Neural cell (in vitro differentiated cells): ENCODE results near the gene ZC3HAV1. TPM values are rescaled to one million over a fixed set of nuclear protein-coding genes. Genes with fewer than 3 reads are reported as not detected.
"Not testable (repeated sequence)": the region's sequence is repeated elsewhere in the genome, so short reads cannot be mapped to it uniquely, and the experiment has no call there.

ENCODE experiments used
- H2AFZ ChIP-seq: fragments of 200-600, 300-800 bp; sonication (generic), shearing (Covaris generic); 2 replicates; pipeline ENCODE4 v1.6.0; 2014; ENCODE audit warnings: low read depth, mild to moderate bottlenecking, antibody characterized with exemption, low read length, moderate library complexity
- H3F3A ChIP-seq: fragments of 200-600 bp; shearing (Covaris generic); 2 replicates; pipeline ENCODE4 v1.6.1; 2016; ENCODE audit warnings: mild to moderate bottlenecking, moderate library complexity, mixed read lengths, antibody characterized with exemption, low read length; ENCODE audit not compliant: insufficient read depth, poor library complexity, severe bottlenecking
- H3K27ac ChIP-seq: fragments of 200-600, 300-800 bp; sonication (generic), shearing (Covaris generic); 2 replicates; pipeline ENCODE4 v1.5.1; 2014; ENCODE audit warnings: mild to moderate bottlenecking, low read length, moderate library complexity
- H3K27me3 ChIP-seq: fragments of 300-800, 200-600 bp; sonication (generic), shearing (Covaris generic); 2 replicates; pipeline ENCODE4 v1.6.0; 2014; ENCODE audit warnings: mild to moderate bottlenecking, low read depth, low read length, moderate library complexity; ENCODE audit not compliant: insufficient read depth
- H3K36me3 ChIP-seq: fragments of 300-800, 200-600 bp; sonication (generic), shearing (Covaris generic); 2 replicates; pipeline ENCODE4 v1.5.1; 2014; ENCODE audit warnings: mild to moderate bottlenecking, antibody characterized with exemption, low read length, moderate library complexity; ENCODE audit not compliant: insufficient read depth
- H3K4me2 ChIP-seq: fragments of 300-800, 200-600 bp; sonication (generic), shearing (Covaris generic); 2 replicates; pipeline ENCODE4 v1.6.0; 2014; ENCODE audit warnings: mild to moderate bottlenecking, low read length
- H3K4me3 ChIP-seq: fragments of 300-800, 200-600 bp; sonication (generic), shearing (Covaris generic); 2 replicates; pipeline ENCODE4 v1.5.1; 2014; ENCODE audit warnings: mild to moderate bottlenecking, low read length, moderate library complexity
- H3K79me2 ChIP-seq: fragments of 200-600 bp; shearing (Covaris generic); replicated peaks from 2 replicates; pipeline ENCODE4 v1.6.0; 2014; ENCODE audit warnings: mild to moderate bottlenecking, low read length, moderate library complexity; ENCODE audit not compliant: insufficient read depth
- H3K9ac ChIP-seq: fragments of 300-800, 200-600 bp; sonication (generic), shearing (Covaris generic); 2 replicates; pipeline ENCODE4 v1.6.1; 2016; ENCODE audit warnings: mild to moderate bottlenecking, low read length, mixed read lengths
- H3K9me2 ChIP-seq: fragments of 200-600 bp; shearing (Covaris generic); 2 replicates; pipeline ENCODE4 v1.6.1; 2016; ENCODE audit warnings: mild to moderate bottlenecking, low read length, mixed read lengths; ENCODE audit not compliant: insufficient read depth
- H3K9me3 ChIP-seq: fragments of 200-600, 300-800 bp; sonication (generic), shearing (Covaris generic); 2 replicates; pipeline ENCODE4 v1.6.1; 2016; ENCODE audit warnings: mild to moderate bottlenecking, mixed run types, low read length, moderate library complexity, mixed read lengths
- H4K20me1 ChIP-seq: fragments of 200-600 bp; shearing (Covaris generic); 2 replicates; pipeline ENCODE4 v1.6.1; 2016; ENCODE audit warnings: mild to moderate bottlenecking, mixed run types; ENCODE audit not compliant: insufficient read depth
- EP300 ChIP-seq: fragments of 450-650 bp; conservative IDR thresholded peaks from 2 replicates; pipeline ENCODE4 v1.6.1; 2014; ENCODE audit warnings: antibody characterized with exemption, mild to moderate bottlenecking, moderate library complexity; ENCODE audit not compliant: poor library complexity, severe bottlenecking
- EZH2 ChIP-seq: fragments of 200-600, 300-800 bp; shearing (Covaris generic), sonication (generic); IDR thresholded peaks from 2 replicates; pipeline ENCODE4 v1.6.1; 2014; ENCODE audit warnings: antibody characterized with exemption, low read length, borderline replicate concordance, mild to moderate bottlenecking; ENCODE audit not compliant: insufficient read depth, poor library complexity, severe bottlenecking
- MXI1 ChIP-seq: fragments of 450-650 bp; conservative IDR thresholded peaks from 2 replicates; pipeline ENCODE4 v1.6.1; 2014; ENCODE audit warnings: antibody characterized with exemption, mild to moderate bottlenecking; ENCODE audit not compliant: poor library complexity, severe bottlenecking
- POLR2AphosphoS5 ChIP-seq: IDR thresholded peaks from 2 replicates; pipeline ENCODE4 v1.6.1; 2012
- RAD21 ChIP-seq: fragments of 450-650 bp; conservative IDR thresholded peaks from 2 replicates; pipeline ENCODE4 v1.6.1; 2014; ENCODE audit warnings: antibody characterized with exemption, mild to moderate bottlenecking, moderate library complexity
- SMC3 ChIP-seq: fragments of 450-650 bp; conservative IDR thresholded peaks from 2 replicates; pipeline ENCODE4 v1.6.1; 2014; ENCODE audit warnings: antibody characterized with exemption, mild to moderate bottlenecking, moderate library complexity; ENCODE audit not compliant: poor library complexity
- TAF1 ChIP-seq: IDR thresholded peaks from 2 replicates; pipeline ENCODE4 v1.6.1; 2012; ENCODE audit warnings: low read depth
- polyA plus RNA-seq: library from polyadenylated mRNA; depleted of rRNA; stranded (reverse); fragments of >200 nt; gene quantifications from 2 replicates; pipeline ENCODE4 v1.2.3, GENCODE V29; 2014
- TF ChIP-seq, protein P1 (sequence below): IDR thresholded peaks from 2 replicates; pipeline ENCODE4 v1.6.1; 2012; ENCODE audit warnings: borderline replicate concordance
- TF ChIP-seq, protein P2 (sequence below): fragments of 450-650 bp; IDR thresholded peaks from 2 replicates; pipeline ENCODE4 v1.5.1; 2014; ENCODE audit warnings: antibody characterized with exemption, mild to moderate bottlenecking, moderate library complexity; ENCODE audit not compliant: poor library complexity, severe bottlenecking

Gene ZC3HAV1
- polyA plus RNA-seq, 1 donor from 2014 or later: 0.16 TPM

DNA sequence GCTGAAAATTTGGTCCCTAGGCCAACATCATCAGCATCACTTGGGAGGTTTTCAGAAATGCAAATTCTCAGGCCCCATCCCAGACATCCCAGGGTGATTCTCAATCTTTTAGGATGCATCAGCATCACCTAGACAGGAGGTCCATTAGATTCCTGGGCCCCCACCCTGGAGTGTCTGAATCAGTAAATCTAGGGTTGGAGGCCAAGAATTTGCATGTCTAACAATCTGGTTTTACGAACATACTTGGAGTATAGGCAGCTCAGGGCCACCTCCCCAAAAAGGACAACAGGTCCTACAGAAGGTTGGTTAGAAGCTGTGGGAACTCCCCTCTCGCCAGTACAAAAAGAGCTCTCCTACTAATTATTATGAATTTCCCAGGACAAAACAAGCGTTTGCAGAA, 15.5 kb downstream of the ZC3HAV1 start:
- H3K9me3 ChIP-seq: no peaks in the 10 kb centered on the region
- no peaks in the 10 kb centered on the region for H3K9me2 ChIP-seq
- H2AFZ ChIP-seq: no peak overlapping the region
- no peaks in the 10 kb centered on the region for H3F3A ChIP-seq
- H3K27ac ChIP-seq: no peak overlapping the region
- no peaks in the 10 kb centered on the region for H3K79me2 ChIP-seq
- H3K27me3 ChIP-seq: no peaks in the 10 kb centered on the region
- no peaks in the 10 kb centered on the region for H3K36me3 ChIP-seq
- no peaks in the 10 kb centered on the region for H4K20me1 ChIP-seq
- H3K9ac ChIP-seq: no peak overlapping the region
- no peak overlapping the region for H3K4me2 ChIP-seq
- no peak for TF ChIP-seq POLR2AphosphoS5
- H3K4me3 ChIP-seq: no peak overlapping the region

DNA sequence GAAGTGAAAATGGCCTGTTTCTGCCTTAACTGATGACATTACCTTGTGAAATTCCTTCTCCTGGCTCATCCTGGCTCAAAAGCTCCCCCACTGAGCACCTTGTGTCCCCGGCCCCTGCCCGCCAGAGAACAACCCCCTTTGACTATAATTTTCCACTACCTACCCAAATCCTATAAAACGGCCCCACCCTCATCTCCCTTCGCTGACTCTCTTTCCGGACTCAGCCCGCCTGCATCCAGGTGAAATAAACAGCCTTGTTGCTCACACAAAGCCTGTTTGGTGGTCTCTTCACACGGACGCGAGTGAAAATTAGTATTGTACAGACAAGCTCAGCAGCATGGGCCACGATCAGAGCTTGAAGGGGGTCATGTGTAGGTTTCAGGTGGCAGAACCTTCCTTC, 16.0 kb downstream of the ZC3HAV1 start:
- H3K9me2 ChIP-seq, H3K27me3 ChIP-seq, H3K27ac ChIP-seq, H3K36me3 ChIP-seq, H2AFZ ChIP-seq, H3K9me3 ChIP-seq, H4K20me1 ChIP-seq, H3K79me2 ChIP-seq, H3K9ac ChIP-seq, H3F3A ChIP-seq, H3K4me3 ChIP-seq, H3K4me2 ChIP-seq: not testable (repeated sequence)

DNA sequence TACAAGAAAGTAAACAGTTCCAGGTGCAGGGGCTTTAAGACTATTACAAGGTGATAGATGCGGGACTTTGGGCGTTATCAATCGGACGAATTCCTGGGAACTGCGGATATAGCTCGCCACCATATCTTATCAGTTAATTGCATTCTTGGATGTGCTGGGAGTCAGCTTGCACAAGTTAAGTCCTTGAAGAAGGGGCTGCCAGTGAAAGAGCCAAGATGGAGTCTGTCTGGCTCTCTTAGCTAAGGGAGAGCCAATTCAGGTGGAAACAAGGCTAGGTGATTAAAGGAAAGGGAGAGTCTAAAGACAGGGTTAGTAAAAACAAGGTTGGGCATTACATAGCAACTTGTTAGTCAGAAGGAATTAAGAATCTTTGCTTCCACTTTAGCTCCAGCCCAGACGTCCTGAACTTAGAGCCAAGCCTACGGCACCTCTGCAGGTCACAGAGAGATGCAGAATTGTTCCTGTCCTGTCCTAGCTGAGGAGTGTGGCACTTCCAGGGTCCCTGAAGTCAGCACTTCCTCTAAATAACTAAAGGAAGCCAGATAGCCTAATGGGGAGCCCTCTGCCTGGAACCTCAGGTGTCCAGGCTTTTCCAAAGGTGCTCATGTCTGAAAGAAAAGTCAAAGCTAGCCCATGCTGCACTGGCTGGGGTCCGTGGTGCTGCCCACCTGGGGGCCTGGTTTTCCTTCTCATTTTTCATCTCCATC, 17.3 kb downstream of the ZC3HAV1 start:
- Histone ChIP-seq H4K20me1 (no peaks in the 10 kb centered on the region), H3K36me3 (no peaks in the 10 kb centered on the region), H3K4me2 (no peak overlapping the region), H3K9me2 (no peaks in the 10 kb centered on the region), H3K27me3 (no peaks in the 10 kb centered on the region), H3K9me3 (no peaks in the 10 kb centered on the region), H2AFZ (no peak overlapping the region), H3K27ac (no peak overlapping the region), H3K9ac (no peak overlapping the region), H3K79me2 (no peaks in the 10 kb centered on the region), H3F3A (no peaks in the 10 kb centered on the region), H3K4me3 (no peak overlapping the region)
- TF ChIP-seq, protein P1, sequence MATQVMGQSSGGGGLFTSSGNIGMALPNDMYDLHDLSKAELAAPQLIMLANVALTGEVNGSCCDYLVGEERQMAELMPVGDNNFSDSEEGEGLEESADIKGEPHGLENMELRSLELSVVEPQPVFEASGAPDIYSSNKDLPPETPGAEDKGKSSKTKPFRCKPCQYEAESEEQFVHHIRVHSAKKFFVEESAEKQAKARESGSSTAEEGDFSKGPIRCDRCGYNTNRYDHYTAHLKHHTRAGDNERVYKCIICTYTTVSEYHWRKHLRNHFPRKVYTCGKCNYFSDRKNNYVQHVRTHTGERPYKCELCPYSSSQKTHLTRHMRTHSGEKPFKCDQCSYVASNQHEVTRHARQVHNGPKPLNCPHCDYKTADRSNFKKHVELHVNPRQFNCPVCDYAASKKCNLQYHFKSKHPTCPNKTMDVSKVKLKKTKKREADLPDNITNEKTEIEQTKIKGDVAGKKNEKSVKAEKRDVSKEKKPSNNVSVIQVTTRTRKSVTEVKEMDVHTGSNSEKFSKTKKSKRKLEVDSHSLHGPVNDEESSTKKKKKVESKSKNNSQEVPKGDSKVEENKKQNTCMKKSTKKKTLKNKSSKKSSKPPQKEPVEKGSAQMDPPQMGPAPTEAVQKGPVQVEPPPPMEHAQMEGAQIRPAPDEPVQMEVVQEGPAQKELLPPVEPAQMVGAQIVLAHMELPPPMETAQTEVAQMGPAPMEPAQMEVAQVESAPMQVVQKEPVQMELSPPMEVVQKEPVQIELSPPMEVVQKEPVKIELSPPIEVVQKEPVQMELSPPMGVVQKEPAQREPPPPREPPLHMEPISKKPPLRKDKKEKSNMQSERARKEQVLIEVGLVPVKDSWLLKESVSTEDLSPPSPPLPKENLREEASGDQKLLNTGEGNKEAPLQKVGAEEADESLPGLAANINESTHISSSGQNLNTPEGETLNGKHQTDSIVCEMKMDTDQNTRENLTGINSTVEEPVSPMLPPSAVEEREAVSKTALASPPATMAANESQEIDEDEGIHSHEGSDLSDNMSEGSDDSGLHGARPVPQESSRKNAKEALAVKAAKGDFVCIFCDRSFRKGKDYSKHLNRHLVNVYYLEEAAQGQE: no peak
- TF ChIP-seq EZH2 (no peak), POLR2AphosphoS5 (no peak), SMC3 (no peak), EP300 (no peak), MXI1 (no peak), TAF1 (no peak), RAD21 (no peak)
- TF ChIP-seq, protein P2, sequence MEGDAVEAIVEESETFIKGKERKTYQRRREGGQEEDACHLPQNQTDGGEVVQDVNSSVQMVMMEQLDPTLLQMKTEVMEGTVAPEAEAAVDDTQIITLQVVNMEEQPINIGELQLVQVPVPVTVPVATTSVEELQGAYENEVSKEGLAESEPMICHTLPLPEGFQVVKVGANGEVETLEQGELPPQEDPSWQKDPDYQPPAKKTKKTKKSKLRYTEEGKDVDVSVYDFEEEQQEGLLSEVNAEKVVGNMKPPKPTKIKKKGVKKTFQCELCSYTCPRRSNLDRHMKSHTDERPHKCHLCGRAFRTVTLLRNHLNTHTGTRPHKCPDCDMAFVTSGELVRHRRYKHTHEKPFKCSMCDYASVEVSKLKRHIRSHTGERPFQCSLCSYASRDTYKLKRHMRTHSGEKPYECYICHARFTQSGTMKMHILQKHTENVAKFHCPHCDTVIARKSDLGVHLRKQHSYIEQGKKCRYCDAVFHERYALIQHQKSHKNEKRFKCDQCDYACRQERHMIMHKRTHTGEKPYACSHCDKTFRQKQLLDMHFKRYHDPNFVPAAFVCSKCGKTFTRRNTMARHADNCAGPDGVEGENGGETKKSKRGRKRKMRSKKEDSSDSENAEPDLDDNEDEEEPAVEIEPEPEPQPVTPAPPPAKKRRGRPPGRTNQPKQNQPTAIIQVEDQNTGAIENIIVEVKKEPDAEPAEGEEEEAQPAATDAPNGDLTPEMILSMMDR: no peak
